Astrocyte of the cerebellum (primary cell): ENCODE measurements around the gene ZNF831.

Experiments
- DNase-seq: peaks from one replicate; pipeline ENCODE4 v3.0.0-alpha.2; 2011; ENCODE audit warnings: low read depth
- H3K4me3 ChIP-seq: 2 replicates; pipeline ENCODE4 v1.5.1; 2011; ENCODE audit warnings: mild to moderate bottlenecking, low read depth, low read length, moderate library complexity
- in situ Hi-C: cut with HindIII; loops from 2 replicates; pipeline ENCODE4 v1.10.0; 2017; ENCODE audit warnings: low sequenced_read_pairs
- TF ChIP-seq, protein P1 (sequence below): IDR thresholded peaks from 2 replicates; pipeline ENCODE4 v1.5.1; 2012; ENCODE audit warnings: low read length, low read depth, moderate library complexity, mild to moderate bottlenecking; ENCODE audit errors: missing control alignments

ZNF831 gene

GRCh38 chr20:59153832-59154231 is 9.8 kb upstream of the ZNF831 start:
- no peak for DNase-seq
- TF ChIP-seq, protein P1, sequence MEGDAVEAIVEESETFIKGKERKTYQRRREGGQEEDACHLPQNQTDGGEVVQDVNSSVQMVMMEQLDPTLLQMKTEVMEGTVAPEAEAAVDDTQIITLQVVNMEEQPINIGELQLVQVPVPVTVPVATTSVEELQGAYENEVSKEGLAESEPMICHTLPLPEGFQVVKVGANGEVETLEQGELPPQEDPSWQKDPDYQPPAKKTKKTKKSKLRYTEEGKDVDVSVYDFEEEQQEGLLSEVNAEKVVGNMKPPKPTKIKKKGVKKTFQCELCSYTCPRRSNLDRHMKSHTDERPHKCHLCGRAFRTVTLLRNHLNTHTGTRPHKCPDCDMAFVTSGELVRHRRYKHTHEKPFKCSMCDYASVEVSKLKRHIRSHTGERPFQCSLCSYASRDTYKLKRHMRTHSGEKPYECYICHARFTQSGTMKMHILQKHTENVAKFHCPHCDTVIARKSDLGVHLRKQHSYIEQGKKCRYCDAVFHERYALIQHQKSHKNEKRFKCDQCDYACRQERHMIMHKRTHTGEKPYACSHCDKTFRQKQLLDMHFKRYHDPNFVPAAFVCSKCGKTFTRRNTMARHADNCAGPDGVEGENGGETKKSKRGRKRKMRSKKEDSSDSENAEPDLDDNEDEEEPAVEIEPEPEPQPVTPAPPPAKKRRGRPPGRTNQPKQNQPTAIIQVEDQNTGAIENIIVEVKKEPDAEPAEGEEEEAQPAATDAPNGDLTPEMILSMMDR, result no peak
- no peak overlapping the region for H3K4me3 ChIP-seq
- in situ Hi-C loops, result no loop called here

GRCh38 chr20:59154317-59155013 is 9.2 kb upstream of the ZNF831 start:
- no peak overlapping the region for H3K4me3 ChIP-seq
- TF ChIP-seq, protein P1, result no peak
- no peak for DNase-seq
- in situ Hi-C loops, result no loop called here

- H3K4me3 ChIP-seq, result no peak overlapping the region
- DNase-seq, result no peak
- TF ChIP-seq, protein P1, result no peak
- in situ Hi-C loops, result no loop called here
Measured at GRCh38 chr20:59157064-59157463, 6.6 kb upstream of the ZNF831 start.

DNA sequence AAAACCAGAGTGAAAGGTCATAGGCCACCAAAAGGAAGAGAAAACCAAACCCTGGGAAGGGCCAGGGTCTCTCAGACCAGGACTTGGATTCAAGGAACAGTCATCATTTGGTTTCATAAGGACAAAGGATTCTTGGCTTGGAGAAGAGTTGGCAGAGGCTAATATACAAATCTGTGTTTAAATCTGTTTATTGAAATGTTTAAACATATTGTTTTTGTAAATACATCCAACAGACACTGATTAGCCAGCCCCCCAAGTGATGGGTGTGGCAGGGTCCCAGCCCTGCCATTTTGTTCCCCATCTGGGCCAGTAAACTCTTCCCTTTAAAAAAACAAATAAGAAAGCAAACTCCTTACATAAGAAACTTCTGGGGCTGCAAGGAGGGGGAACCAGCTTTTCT is 6.1 kb upstream of the ZNF831 start:
- in situ Hi-C loops, result no loop called here
- TF ChIP-seq, protein P1, result no peak
- no peak overlapping the region for H3K4me3 ChIP-seq
- no peak for DNase-seq

DNA sequence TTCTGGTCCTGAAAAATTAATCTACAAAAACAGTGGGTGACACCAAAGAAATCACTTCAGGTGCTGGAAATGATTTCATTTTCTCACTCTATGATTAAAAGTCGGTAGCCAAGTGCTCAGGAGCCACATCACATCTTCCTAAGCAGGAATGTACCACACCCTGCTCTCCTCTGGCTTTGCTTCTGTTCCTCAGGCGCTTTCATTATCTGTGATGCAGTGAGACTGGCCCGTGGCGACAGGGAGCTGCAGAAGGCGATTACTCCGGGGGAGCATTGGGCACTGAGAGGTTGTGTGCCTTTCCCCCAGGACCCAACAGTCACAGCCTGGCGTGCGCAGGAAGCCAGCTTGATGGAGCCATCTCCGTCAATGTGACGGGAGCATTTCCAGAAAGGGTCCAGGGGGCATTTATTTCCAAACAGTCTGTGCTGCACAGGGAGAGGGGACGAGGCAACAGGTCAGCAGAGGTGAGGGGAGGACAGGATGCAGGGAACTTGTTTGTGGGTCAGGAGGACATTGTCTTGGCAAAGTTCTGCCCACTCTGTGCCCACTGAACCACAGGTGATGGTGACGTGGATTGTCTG is 5.6 kb upstream of the ZNF831 start:
- DNase-seq, result no peak
- TF ChIP-seq, protein P1, result no peak
- in situ Hi-C loops, result no loop called here
- H3K4me3 ChIP-seq, result no peak overlapping the region

DNA sequence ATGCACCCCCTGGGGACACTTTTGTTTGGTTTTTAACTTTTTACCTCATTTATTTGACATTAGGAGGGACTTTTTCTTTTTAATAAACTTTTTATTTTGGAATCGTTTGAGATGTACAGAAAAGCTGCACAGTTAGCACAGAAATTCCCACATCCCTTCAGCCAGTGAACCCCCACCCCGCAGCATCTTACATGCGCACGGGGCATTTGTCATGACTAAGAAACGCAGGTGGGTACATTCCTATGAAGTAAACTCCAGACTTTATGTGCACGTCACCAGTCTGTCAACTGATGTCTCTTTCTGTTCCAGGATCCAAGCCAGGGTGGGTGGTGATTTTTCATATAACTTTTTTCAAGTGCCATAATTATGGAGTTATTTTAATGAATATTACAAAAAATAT is 4.9 kb upstream of the ZNF831 start:
- H3K4me3 ChIP-seq, result no peak overlapping the region
- TF ChIP-seq, protein P1, result no peak
- in situ Hi-C loops, result no loop called here

More for the DNA sequence above, 4.9 kb upstream of the ZNF831 start:
- DNase-seq, result no peak
